Neural cell (in vitro differentiated cells): Measurements from ENCODE around the gene BMPR2. TPM values are rescaled to one million over a fixed set of nuclear protein-coding genes. Genes with fewer than 3 reads are reported as not detected.
"Not testable (repeated sequence)": the region's sequence is repeated elsewhere in the genome, so short reads cannot be mapped to it uniquely, and the experiment has no call there.

Source experiments
- H2AFZ ChIP-seq: fragments of 200-600, 300-800 bp; sonication (generic), shearing (Covaris generic); 2 replicates; pipeline ENCODE4 v1.6.0; 2014; ENCODE audit warnings: low read depth, mild to moderate bottlenecking, antibody characterized with exemption, low read length, moderate library complexity
- H3F3A ChIP-seq: fragments of 200-600 bp; shearing (Covaris generic); 2 replicates; pipeline ENCODE4 v1.6.1; 2016; ENCODE audit warnings: mild to moderate bottlenecking, moderate library complexity, mixed read lengths, antibody characterized with exemption, low read length; ENCODE audit not compliant: insufficient read depth, poor library complexity, severe bottlenecking
- H3K27ac ChIP-seq: fragments of 200-600, 300-800 bp; sonication (generic), shearing (Covaris generic); 2 replicates; pipeline ENCODE4 v1.5.1; 2014; ENCODE audit warnings: mild to moderate bottlenecking, low read length, moderate library complexity
- H3K27me3 ChIP-seq: fragments of 300-800, 200-600 bp; sonication (generic), shearing (Covaris generic); 2 replicates; pipeline ENCODE4 v1.6.0; 2014; ENCODE audit warnings: mild to moderate bottlenecking, low read depth, low read length, moderate library complexity; ENCODE audit not compliant: insufficient read depth
- H3K36me3 ChIP-seq: fragments of 300-800, 200-600 bp; sonication (generic), shearing (Covaris generic); 2 replicates; pipeline ENCODE4 v1.5.1; 2014; ENCODE audit warnings: mild to moderate bottlenecking, antibody characterized with exemption, low read length, moderate library complexity; ENCODE audit not compliant: insufficient read depth
- H3K4me2 ChIP-seq: fragments of 300-800, 200-600 bp; sonication (generic), shearing (Covaris generic); 2 replicates; pipeline ENCODE4 v1.6.0; 2014; ENCODE audit warnings: mild to moderate bottlenecking, low read length
- H3K4me3 ChIP-seq: fragments of 300-800, 200-600 bp; sonication (generic), shearing (Covaris generic); 2 replicates; pipeline ENCODE4 v1.5.1; 2014; ENCODE audit warnings: mild to moderate bottlenecking, low read length, moderate library complexity
- H3K79me2 ChIP-seq: fragments of 200-600 bp; shearing (Covaris generic); replicated peaks from 2 replicates; pipeline ENCODE4 v1.6.0; 2014; ENCODE audit warnings: mild to moderate bottlenecking, low read length, moderate library complexity; ENCODE audit not compliant: insufficient read depth
- H3K9ac ChIP-seq: fragments of 300-800, 200-600 bp; sonication (generic), shearing (Covaris generic); 2 replicates; pipeline ENCODE4 v1.6.1; 2016; ENCODE audit warnings: mild to moderate bottlenecking, low read length, mixed read lengths
- H3K9me2 ChIP-seq: fragments of 200-600 bp; shearing (Covaris generic); 2 replicates; pipeline ENCODE4 v1.6.1; 2016; ENCODE audit warnings: mild to moderate bottlenecking, low read length, mixed read lengths; ENCODE audit not compliant: insufficient read depth
- H3K9me3 ChIP-seq: fragments of 200-600, 300-800 bp; sonication (generic), shearing (Covaris generic); 2 replicates; pipeline ENCODE4 v1.6.1; 2016; ENCODE audit warnings: mild to moderate bottlenecking, mixed run types, low read length, moderate library complexity, mixed read lengths
- H4K20me1 ChIP-seq: fragments of 200-600 bp; shearing (Covaris generic); 2 replicates; pipeline ENCODE4 v1.6.1; 2016; ENCODE audit warnings: mild to moderate bottlenecking, mixed run types; ENCODE audit not compliant: insufficient read depth
- EP300 ChIP-seq: fragments of 450-650 bp; conservative IDR thresholded peaks from 2 replicates; pipeline ENCODE4 v1.6.1; 2014; ENCODE audit warnings: antibody characterized with exemption, mild to moderate bottlenecking, moderate library complexity; ENCODE audit not compliant: poor library complexity, severe bottlenecking
- EZH2 ChIP-seq: fragments of 200-600, 300-800 bp; shearing (Covaris generic), sonication (generic); IDR thresholded peaks from 2 replicates; pipeline ENCODE4 v1.6.1; 2014; ENCODE audit warnings: antibody characterized with exemption, low read length, borderline replicate concordance, mild to moderate bottlenecking; ENCODE audit not compliant: insufficient read depth, poor library complexity, severe bottlenecking
- POLR2AphosphoS5 ChIP-seq: IDR thresholded peaks from 2 replicates; pipeline ENCODE4 v1.6.1; 2012
- SMC3 ChIP-seq: fragments of 450-650 bp; conservative IDR thresholded peaks from 2 replicates; pipeline ENCODE4 v1.6.1; 2014; ENCODE audit warnings: antibody characterized with exemption, mild to moderate bottlenecking, moderate library complexity; ENCODE audit not compliant: poor library complexity
- TAF1 ChIP-seq: IDR thresholded peaks from 2 replicates; pipeline ENCODE4 v1.6.1; 2012; ENCODE audit warnings: low read depth
- polyA plus RNA-seq: library from polyadenylated mRNA; depleted of rRNA; stranded (reverse); fragments of >200 nt; gene quantifications from 2 replicates; pipeline ENCODE4 v1.2.3, GENCODE V29; 2014
- TF ChIP-seq, protein P1 (sequence below): fragments of 450-650 bp; IDR thresholded peaks from 2 replicates; pipeline ENCODE4 v1.5.1; 2014; ENCODE audit warnings: antibody characterized with exemption, mild to moderate bottlenecking, moderate library complexity; ENCODE audit not compliant: poor library complexity, severe bottlenecking
- TF ChIP-seq, protein P2 (sequence below): IDR thresholded peaks from 2 replicates; pipeline ENCODE4 v1.6.1; 2012; ENCODE audit warnings: borderline replicate concordance

Gene BMPR2
- polyA plus RNA-seq, 1 donor from 2014 or later, result 18.4 TPM

DNA sequence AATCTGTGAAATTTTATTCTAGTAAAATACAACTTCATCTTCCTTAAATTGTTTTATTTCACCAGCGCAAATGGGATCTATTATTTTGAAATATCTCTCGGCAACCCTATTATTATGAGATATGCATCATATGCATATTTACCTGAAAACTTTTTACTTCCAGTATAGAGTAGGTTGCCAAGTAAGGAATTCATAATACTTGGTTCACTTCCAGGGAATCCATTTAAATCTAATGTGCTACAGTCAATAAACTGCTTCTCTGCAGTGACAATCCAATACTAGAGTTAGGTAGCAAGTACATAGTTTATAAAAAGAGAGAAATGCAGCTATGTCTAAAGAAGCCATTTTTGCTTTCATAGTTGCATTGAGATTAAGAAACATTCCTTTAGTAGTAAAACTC is 169.8 kb downstream of the BMPR2 start:
- Histone ChIP-seq H3K9me3 (no peaks in the 10 kb centered on the region), H3F3A (no peaks in the 10 kb centered on the region), H2AFZ (no peak overlapping the region), H3K4me3 (no peak overlapping the region), H3K9me2 (no peaks in the 10 kb centered on the region), H4K20me1 (no peaks in the 10 kb centered on the region), H3K27ac (no peak overlapping the region), H3K27me3 (no peaks in the 10 kb centered on the region), H3K4me2 (no peak overlapping the region), H3K9ac (no peak overlapping the region), H3K36me3 (peaks cover 5% of the 10 kb centered on the region), H3K79me2 (no peaks in the 10 kb centered on the region)
- TF ChIP-seq EZH2, result no peak
- TF ChIP-seq, protein P1, sequence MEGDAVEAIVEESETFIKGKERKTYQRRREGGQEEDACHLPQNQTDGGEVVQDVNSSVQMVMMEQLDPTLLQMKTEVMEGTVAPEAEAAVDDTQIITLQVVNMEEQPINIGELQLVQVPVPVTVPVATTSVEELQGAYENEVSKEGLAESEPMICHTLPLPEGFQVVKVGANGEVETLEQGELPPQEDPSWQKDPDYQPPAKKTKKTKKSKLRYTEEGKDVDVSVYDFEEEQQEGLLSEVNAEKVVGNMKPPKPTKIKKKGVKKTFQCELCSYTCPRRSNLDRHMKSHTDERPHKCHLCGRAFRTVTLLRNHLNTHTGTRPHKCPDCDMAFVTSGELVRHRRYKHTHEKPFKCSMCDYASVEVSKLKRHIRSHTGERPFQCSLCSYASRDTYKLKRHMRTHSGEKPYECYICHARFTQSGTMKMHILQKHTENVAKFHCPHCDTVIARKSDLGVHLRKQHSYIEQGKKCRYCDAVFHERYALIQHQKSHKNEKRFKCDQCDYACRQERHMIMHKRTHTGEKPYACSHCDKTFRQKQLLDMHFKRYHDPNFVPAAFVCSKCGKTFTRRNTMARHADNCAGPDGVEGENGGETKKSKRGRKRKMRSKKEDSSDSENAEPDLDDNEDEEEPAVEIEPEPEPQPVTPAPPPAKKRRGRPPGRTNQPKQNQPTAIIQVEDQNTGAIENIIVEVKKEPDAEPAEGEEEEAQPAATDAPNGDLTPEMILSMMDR, result no peak
- TF ChIP-seq SMC3, result no peak
- TF ChIP-seq, protein P2, sequence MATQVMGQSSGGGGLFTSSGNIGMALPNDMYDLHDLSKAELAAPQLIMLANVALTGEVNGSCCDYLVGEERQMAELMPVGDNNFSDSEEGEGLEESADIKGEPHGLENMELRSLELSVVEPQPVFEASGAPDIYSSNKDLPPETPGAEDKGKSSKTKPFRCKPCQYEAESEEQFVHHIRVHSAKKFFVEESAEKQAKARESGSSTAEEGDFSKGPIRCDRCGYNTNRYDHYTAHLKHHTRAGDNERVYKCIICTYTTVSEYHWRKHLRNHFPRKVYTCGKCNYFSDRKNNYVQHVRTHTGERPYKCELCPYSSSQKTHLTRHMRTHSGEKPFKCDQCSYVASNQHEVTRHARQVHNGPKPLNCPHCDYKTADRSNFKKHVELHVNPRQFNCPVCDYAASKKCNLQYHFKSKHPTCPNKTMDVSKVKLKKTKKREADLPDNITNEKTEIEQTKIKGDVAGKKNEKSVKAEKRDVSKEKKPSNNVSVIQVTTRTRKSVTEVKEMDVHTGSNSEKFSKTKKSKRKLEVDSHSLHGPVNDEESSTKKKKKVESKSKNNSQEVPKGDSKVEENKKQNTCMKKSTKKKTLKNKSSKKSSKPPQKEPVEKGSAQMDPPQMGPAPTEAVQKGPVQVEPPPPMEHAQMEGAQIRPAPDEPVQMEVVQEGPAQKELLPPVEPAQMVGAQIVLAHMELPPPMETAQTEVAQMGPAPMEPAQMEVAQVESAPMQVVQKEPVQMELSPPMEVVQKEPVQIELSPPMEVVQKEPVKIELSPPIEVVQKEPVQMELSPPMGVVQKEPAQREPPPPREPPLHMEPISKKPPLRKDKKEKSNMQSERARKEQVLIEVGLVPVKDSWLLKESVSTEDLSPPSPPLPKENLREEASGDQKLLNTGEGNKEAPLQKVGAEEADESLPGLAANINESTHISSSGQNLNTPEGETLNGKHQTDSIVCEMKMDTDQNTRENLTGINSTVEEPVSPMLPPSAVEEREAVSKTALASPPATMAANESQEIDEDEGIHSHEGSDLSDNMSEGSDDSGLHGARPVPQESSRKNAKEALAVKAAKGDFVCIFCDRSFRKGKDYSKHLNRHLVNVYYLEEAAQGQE, result no peak

DNA sequence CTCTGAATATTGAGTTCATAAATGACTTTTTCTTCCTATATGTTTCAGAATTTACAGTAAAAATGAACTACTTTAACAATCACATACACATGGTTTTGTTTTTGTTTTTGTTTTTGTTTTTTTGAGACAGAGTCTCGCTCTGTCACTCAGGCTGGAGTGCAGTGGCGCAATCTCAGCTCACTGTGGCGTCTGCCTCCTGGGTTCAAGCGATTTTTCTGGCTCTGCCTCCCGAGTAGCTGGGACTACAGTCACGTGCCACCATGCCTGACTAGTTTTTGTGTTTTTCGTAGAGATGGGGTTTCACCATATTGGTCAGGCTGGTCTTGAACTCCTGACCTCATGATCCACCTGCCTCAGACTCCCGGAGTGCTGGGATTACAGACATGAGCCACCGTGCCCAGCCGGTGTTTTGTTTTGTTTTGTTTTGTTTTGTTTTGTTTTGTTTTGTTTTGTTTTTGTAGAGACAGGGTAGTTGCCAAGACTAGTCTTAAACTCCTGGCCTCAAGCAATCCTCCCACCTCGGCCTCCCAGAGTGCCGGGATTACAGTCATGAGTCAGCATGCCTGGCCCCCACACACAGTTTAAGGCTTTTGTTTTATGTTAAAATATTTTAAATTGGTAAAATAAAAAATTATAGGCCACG is 170.5 kb downstream of the BMPR2 start:
- H3K27ac ChIP-seq, H3K4me3 ChIP-seq, H3K4me2 ChIP-seq, H2AFZ ChIP-seq, H3K9me2 ChIP-seq, H3K9ac ChIP-seq, H3K9me3 ChIP-seq, H3K27me3 ChIP-seq, H3F3A ChIP-seq, H3K36me3 ChIP-seq, H3K79me2 ChIP-seq, H4K20me1 ChIP-seq: not testable (repeated sequence)

DNA sequence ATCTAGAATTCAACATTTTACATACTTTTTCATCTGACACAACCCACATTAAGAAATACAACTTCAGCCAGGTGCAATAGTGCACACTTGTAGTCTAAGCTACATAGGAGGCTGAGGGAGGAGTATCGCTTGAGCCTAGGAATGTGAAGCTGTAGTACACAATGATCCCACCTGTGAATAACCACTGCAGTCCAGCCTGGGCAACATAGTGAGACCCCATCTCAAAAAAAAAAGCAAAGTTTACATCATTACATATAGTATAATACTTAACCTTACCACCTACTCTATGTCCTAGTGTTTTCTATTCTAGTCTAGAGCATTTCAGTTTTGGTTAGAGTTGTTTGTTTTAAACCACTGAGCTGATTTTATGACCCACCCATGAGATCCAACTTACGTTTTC is 172.1 kb downstream of the BMPR2 start:
- H3K9me2 ChIP-seq, result no peaks in the 10 kb centered on the region
- H3K9me3 ChIP-seq, result no peaks in the 10 kb centered on the region
- no peak overlapping the region for H3K27ac ChIP-seq
- no peaks in the 10 kb centered on the region for H3K79me2 ChIP-seq
- H3K36me3 ChIP-seq, result peaks cover 5% of the 10 kb centered on the region
- no peak overlapping the region for H3K4me2 ChIP-seq
- no peaks in the 10 kb centered on the region for H4K20me1 ChIP-seq
- TF ChIP-seq TAF1 (no peak), EP300 (no peak), EZH2 (no peak), POLR2AphosphoS5 (no peak)
- TF ChIP-seq, protein P2, result no peak
- H2AFZ ChIP-seq, result no peak overlapping the region
- H3F3A ChIP-seq, result no peaks in the 10 kb centered on the region
- no peak overlapping the region for H3K4me3 ChIP-seq
- no peaks in the 10 kb centered on the region for H3K27me3 ChIP-seq
- no peak overlapping the region for H3K9ac ChIP-seq

DNA sequence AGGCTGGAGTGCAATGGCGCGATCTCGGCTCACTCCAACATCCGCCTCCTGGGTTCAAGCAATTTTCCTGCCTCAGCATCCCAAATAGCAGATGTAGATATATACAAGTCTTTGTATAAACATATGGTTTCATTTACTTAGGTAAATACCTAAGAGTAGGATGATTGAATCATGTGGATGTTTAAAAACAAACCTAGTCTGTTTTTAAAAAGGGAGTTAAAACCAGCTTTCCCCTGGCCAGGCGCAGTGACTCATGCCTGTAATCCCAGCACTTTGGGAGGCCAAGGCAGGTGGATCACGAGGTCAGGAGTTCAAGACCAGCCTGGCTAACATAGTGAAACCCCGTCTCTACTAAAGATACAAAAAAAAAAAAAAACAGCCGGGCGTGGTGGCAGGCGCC is 174.9 kb downstream of the BMPR2 start:
- H3K9me2 ChIP-seq, H3K4me3 ChIP-seq, H2AFZ ChIP-seq, H3K79me2 ChIP-seq, H3K36me3 ChIP-seq, H4K20me1 ChIP-seq, H3F3A ChIP-seq, H3K9ac ChIP-seq, H3K9me3 ChIP-seq, H3K27ac ChIP-seq, H3K4me2 ChIP-seq, H3K27me3 ChIP-seq: not testable (repeated sequence)
